HepG2 (cell line): ENCODE measurements around the gene FLAD1. TPM values are rescaled to one million over a fixed set of nuclear protein-coding genes. Genes with fewer than 3 reads are reported as not detected.

ENCODE experiments used
- ATAD3A ChIP-seq: sonication (generic); formaldehyde crosslinking; IDR thresholded peaks from 2 replicates; pipeline ENCODE4 v1.4.0; 2020; ENCODE audit warnings: missing genetic modification reagents
- KLF9 ChIP-seq: IDR thresholded peaks from 2 replicates; pipeline ENCODE4 v1.6.1; 2016; ENCODE audit warnings: low read depth
- NFIC ChIP-seq: IDR thresholded peaks from 2 replicates; pipeline ENCODE4 v1.6.1; 2012; ENCODE audit warnings: mild to moderate bottlenecking, low read length, inconsistent platforms
- TEAD2 ChIP-seq: sonication (generic); formaldehyde crosslinking; IDR thresholded peaks from 2 replicates; pipeline ENCODE4 v1.9.0; 2021; ENCODE audit warnings: missing genetic modification reagents
- ZC3H4 ChIP-seq: sonication (generic); formaldehyde crosslinking; IDR thresholded peaks from 2 replicates; pipeline ENCODE4 v1.4.0; 2020; ENCODE audit warnings: missing genetic modification reagents, borderline replicate concordance
- ZFAT ChIP-seq: sonication (generic); formaldehyde crosslinking; conservative IDR thresholded peaks from 2 replicates; pipeline ENCODE4 v1.8.1; 2023; ENCODE audit warnings: missing genetic modification reagents, inconsistent platforms
- ZMYM2 ChIP-seq: sonication (generic); formaldehyde crosslinking; IDR thresholded peaks from 2 replicates; pipeline ENCODE4 v1.8.0; 2022; ENCODE audit warnings: mild to moderate bottlenecking, missing genetic modification reagents
- ZNF224 ChIP-seq: sonication (generic); formaldehyde crosslinking; IDR thresholded peaks from 2 replicates; pipeline ENCODE4 v1.5.0; 2020; ENCODE audit warnings: mild to moderate bottlenecking, missing genetic modification reagents
- ZNF24 ChIP-seq: fragments of 450-650 bp; IDR thresholded peaks from 2 replicates; pipeline ENCODE4 v1.6.1; 2017; ENCODE audit warnings: antibody characterized with exemption, mild to moderate bottlenecking
- ZNF317 ChIP-seq: sonication (generic); formaldehyde crosslinking; IDR thresholded peaks from 2 replicates; pipeline ENCODE4 v1.5.0; 2020; ENCODE audit warnings: mild to moderate bottlenecking, missing genetic modification reagents
- ZNF556 ChIP-seq: sonication (generic); formaldehyde crosslinking; IDR thresholded peaks from 2 replicates; pipeline ENCODE4 v1.4.0; 2020; ENCODE audit warnings: mild to moderate bottlenecking, missing genetic modification reagents, borderline replicate concordance
- ZNF614 ChIP-seq: IDR thresholded peaks from 2 replicates; pipeline ENCODE4 v1.6.1; 2018; ENCODE audit warnings: missing biosample characterization, missing genetic modification reagents, inconsistent platforms, borderline replicate concordance
- ZSCAN9 ChIP-seq: IDR thresholded peaks from 2 replicates; pipeline ENCODE4 v1.6.1; 2016; ENCODE audit warnings: borderline replicate concordance
- polyA plus RNA-seq, 8 experiments: library from polyadenylated mRNA; depleted of rRNA in 3 of 8; stranded (reverse) in 7 of 8; unstranded in 1 of 8; fragments of >200 nt; fragmentation: Illumina TruSeq in 4 of 8; extraction: Trizol in 4 of 8; gene quantifications; 2 replicates each; pipeline versions ENCODE4 v1.2.1 to v1.2.3, GENCODE V29; 2011 to 2016; ENCODE audit warnings: low read depth in 4 of 8, missing spikeins in 1 of 8, mixed read lengths in 1 of 8; ENCODE audit not compliant: insufficient read depth in 1 of 8
- total RNA-seq, 5 experiments: library from RNA; depleted of rRNA; stranded (reverse); fragments of >200 nt; fragmentation: Illumina TruSeq; extraction: Trizol; gene quantifications; 2 replicates each; pipeline ENCODE4 v1.2.3, GENCODE V29; 2016; ENCODE audit warnings: low read depth in 1 of 5
- TF ChIP-seq, protein P1 (sequence below): sonication (generic); formaldehyde crosslinking; IDR thresholded peaks from 2 replicates; pipeline ENCODE4 v1.4.0; 2020; ENCODE audit warnings: missing genetic modification reagents
- TF ChIP-seq, protein P2 (sequence below): IDR thresholded peaks from 2 replicates; pipeline ENCODE4 v1.6.1; 2016; ENCODE audit warnings: missing compliant biosample characterization, missing genetic modification reagents, borderline replicate concordance
- TF ChIP-seq, protein P3 (sequence below): sonication (generic); formaldehyde crosslinking; IDR thresholded peaks from 2 replicates; pipeline ENCODE4 v1.4.0; 2020; ENCODE audit warnings: missing genetic modification reagents, borderline replicate concordance
- TF ChIP-seq, protein P4 (sequence below): IDR thresholded peaks from 2 replicates; pipeline ENCODE4 v1.6.1; 2016; ENCODE audit warnings: low read depth
- TF ChIP-seq, protein P5 (sequence below): sonication (generic); formaldehyde crosslinking; IDR thresholded peaks from 2 replicates; pipeline ENCODE4 v1.4.0; 2020; ENCODE audit warnings: mild to moderate bottlenecking, low read depth, missing genetic modification reagents

FLAD1 gene
- total and polyA plus RNA-seq, 2 of the 13 experiments (the other 11 are each of a cell fraction or from before 2014, with no cell fraction given), result 25.9 to 32.8 TPM

DNA sequence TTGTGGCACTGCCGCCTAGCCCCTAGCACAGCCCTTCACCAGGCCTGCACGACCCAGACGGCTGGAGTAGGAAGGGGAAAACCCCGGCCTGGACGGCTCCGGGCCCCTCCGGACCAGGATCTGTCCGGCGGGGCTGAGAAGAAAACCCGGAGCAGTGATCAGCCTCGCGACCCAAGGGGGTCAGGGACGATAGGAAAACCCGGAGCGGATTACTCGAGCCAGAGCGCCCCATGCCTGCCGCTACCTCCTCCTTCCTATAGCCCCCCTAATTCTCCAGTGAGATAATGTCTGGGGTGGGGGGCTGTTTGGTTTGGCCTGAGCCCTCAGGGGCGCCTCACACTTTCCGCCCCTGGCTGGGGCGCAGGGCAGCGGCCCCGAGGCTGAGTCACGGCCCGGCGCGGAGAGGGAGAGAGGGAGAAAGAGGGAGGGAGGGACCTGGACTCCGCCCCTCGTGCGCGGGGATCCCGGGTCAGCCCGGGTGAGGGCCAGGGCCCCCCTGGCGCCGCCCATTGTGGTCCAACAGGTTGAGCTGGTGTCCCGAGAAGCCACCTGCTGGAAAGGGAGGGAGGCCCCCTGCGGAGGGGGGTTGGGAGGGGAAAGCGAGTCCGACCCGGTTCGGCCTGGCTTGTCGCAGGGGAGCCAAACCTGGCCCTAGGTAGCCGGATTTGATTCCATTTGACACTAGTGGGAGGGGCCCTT is 17.7 kb downstream of the FLAD1 start (continued):
- TF ChIP-seq, protein P1, sequence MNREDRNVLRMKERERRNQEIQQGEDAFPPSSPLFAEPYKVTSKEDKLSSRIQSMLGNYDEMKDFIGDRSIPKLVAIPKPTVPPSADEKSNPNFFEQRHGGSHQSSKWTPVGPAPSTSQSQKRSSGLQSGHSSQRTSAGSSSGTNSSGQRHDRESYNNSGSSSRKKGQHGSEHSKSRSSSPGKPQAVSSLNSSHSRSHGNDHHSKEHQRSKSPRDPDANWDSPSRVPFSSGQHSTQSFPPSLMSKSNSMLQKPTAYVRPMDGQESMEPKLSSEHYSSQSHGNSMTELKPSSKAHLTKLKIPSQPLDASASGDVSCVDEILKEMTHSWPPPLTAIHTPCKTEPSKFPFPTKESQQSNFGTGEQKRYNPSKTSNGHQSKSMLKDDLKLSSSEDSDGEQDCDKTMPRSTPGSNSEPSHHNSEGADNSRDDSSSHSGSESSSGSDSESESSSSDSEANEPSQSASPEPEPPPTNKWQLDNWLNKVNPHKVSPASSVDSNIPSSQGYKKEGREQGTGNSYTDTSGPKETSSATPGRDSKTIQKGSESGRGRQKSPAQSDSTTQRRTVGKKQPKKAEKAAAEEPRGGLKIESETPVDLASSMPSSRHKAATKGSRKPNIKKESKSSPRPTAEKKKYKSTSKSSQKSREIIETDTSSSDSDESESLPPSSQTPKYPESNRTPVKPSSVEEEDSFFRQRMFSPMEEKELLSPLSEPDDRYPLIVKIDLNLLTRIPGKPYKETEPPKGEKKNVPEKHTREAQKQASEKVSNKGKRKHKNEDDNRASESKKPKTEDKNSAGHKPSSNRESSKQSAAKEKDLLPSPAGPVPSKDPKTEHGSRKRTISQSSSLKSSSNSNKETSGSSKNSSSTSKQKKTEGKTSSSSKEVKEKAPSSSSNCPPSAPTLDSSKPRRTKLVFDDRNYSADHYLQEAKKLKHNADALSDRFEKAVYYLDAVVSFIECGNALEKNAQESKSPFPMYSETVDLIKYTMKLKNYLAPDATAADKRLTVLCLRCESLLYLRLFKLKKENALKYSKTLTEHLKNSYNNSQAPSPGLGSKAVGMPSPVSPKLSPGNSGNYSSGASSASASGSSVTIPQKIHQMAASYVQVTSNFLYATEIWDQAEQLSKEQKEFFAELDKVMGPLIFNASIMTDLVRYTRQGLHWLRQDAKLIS (CRISPR knock-in tag), result no peak
- TF ChIP-seq ATAD3A (no peak), ZFAT (CRISPR knock-in tag) (no peak), ZNF614 (CRISPR knock-in tag) (peak; percentile 85; the same call in 1 of the 2 replicates), NFIC (no peak), ZMYM2 (CRISPR knock-in tag) (no peak), KLF9 (CRISPR knock-in tag) (no peak), ZC3H4 (peak; percentile 61; the same call in 1 of the 2 replicates), TEAD2 (no peak), ZNF317 (0 out of 2 replicates have a peak, but pooled peaks have one; percentile 57), ZSCAN9 (CRISPR knock-in tag) (peak; percentile 78), ZNF224 (CRISPR knock-in tag) (peak; percentile 67; the same call in 1 of the 2 replicates), ZNF556 (peak; percentile 76; the same call in 1 of the 2 replicates), ZNF24 (peak; percentile 68)
- TF ChIP-seq, protein P2, sequence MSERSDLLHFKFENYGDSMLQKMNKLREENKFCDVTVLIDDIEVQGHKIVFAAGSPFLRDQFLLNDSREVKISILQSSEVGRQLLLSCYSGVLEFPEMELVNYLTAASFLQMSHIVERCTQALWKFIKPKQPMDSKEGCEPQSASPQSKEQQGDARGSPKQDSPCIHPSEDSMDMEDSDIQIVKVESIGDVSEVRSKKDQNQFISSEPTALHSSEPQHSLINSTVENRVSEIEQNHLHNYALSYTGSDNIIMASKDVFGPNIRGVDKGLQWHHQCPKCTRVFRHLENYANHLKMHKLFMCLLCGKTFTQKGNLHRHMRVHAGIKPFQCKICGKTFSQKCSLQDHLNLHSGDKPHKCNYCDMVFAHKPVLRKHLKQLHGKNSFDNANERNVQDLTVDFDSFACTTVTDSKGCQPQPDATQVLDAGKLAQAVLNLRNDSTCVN (CRISPR knock-in tag), result no peak
- TF ChIP-seq, protein P3, sequence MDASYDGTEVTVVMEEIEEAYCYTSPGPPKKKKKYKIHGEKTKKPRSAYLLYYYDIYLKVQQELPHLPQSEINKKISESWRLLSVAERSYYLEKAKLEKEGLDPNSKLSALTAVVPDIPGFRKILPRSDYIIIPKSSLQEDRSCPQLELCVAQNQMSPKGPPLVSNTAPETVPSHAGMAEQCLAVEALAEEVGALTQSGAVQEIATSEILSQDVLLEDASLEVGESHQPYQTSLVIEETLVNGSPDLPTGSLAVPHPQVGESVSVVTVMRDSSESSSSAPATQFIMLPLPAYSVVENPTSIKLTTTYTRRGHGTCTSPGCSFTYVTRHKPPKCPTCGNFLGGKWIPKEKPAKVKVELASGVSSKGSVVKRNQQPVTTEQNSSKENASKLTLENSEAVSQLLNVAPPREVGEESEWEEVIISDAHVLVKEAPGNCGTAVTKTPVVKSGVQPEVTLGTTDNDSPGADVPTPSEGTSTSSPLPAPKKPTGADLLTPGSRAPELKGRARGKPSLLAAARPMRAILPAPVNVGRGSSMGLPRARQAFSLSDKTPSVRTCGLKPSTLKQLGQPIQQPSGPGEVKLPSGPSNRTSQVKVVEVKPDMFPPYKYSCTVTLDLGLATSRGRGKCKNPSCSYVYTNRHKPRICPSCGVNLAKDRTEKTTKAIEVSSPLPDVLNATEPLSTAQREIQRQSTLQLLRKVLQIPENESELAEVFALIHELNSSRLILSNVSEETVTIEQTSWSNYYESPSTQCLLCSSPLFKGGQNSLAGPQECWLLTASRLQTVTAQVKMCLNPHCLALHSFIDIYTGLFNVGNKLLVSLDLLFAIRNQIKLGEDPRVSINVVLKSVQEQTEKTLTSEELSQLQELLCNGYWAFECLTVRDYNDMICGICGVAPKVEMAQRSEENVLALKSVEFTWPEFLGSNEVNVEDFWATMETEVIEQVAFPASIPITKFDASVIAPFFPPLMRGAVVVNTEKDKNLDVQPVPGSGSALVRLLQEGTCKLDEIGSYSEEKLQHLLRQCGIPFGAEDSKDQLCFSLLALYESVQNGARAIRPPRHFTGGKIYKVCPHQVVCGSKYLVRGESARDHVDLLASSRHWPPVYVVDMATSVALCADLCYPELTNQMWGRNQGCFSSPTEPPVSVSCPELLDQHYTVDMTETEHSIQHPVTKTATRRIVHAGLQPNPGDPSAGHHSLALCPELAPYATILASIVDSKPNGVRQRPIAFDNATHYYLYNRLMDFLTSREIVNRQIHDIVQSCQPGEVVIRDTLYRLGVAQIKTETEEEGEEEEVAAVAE (CRISPR knock-in tag), result no peak; the same call in 1 of the 2 replicates
- TF ChIP-seq, protein P4, sequence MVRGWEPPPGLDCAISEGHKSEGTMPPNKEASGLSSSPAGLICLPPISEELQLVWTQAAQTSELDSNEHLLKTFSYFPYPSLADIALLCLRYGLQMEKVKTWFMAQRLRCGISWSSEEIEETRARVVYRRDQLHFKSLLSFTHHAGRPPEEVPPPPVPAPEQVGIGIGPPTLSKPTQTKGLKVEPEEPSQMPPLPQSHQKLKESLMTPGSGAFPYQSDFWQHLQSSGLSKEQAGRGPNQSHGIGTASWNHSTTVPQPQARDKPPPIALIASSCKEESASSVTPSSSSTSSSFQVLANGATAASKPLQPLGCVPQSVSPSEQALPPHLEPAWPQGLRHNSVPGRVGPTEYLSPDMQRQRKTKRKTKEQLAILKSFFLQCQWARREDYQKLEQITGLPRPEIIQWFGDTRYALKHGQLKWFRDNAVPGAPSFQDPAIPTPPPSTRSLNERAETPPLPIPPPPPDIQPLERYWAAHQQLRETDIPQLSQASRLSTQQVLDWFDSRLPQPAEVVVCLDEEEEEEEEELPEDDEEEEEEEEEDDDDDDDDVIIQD (CRISPR knock-in tag), result 0 out of 2 replicates have a peak, but pooled peaks have one; percentile 34
- TF ChIP-seq, protein P5, sequence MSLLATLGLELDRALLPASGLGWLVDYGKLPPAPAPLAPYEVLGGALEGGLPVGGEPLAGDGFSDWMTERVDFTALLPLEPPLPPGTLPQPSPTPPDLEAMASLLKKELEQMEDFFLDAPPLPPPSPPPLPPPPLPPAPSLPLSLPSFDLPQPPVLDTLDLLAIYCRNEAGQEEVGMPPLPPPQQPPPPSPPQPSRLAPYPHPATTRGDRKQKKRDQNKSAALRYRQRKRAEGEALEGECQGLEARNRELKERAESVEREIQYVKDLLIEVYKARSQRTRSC (CRISPR knock-in tag), result peak; percentile 10; the same call in 1 of the 2 replicates
